ENCODE measurements around the gene ABHD15.
A peak's percentile ranks its signal among the peaks of the same experiment; 100 is the strongest.

ABHD15 gene

DNA sequence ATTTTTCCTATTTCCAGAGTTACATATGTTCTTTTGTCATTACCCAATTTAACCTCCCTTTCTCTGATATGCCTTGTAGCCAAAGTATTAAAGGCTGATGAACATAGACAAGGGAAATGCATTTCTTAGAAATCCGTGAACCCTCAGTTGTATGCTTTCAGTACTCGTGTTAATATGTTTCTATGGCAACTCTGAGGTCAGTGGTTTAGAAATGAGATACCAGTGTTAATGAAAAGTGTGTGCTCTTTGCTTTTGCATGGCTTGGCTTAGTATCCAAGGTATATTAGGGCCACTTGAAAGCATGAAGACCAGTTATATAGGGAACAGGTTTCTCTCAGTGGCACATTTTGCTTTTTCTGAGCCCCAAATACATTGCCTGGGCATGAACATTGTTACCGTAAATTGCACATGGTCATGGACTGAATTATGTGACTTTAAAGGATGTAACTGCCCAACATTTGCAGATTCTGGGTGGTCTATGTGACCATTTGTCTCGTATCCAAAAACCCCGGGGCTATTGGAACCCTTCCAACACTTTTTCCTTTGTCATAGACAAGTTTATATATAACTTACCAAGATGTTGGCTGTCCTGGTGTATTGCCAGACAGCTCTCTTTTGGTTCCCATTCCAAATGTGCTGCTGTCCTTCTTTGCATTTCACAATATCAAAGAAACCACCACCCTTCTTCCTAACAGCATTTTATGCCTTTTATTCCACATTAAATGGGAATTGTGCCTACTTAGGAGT is 17.5 kb downstream of the ABHD15 start:
- peak; percentile 80 for FAIRE-seq

DNA sequence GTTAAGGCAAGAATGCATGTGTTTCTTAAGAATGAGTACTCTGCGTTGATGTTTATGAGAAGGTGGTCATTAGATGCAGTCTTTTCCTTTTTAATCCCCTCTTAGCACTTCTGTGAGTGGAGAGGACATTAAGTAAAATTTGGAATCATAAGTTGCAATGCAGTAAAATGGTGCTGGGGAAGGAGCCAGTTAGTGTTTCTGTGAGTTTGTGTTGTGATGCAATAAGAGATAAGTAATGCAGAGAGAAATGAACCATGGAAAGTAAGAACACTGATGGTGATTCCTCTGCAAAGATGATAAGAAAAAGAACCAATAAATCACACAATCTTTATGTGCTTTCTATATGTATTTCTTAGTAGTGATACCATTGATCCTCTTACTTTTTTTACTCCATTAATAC is 20.0 kb downstream of the ABHD15 start:
- no peak for DNase-seq (ENCODE audit: extremely low spot score, insufficient read length, low read depth)
- no peak for FAIRE-seq

More for the DNA sequence above, 17.5 kb downstream of the ABHD15 start:
- DNase-seq (ENCODE audit: extremely low spot score, insufficient read length, low read depth) = no peak

DNA sequence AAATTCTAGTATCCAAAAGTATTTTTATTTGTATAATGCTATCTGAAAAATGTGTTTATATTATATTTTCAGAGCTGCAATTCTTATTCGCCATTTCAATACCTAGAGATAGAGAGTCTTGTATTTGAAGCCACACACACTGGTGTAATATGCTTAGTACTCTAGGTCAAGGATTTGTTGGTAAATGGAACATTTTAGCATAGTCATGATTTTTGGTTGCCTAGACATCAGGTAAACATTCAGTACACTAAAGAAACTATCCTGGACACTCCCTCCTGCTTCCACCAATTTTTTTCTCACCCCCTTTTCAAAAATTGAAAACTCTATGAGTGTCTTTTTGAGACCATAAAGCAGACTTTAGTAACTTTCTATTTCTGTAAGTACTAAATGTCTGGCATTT is 20.8 kb downstream of the ABHD15 start:
- no peak for DNase-seq (ENCODE audit: extremely low spot score, insufficient read length, low read depth)
- FAIRE-seq = no peak

DNA sequence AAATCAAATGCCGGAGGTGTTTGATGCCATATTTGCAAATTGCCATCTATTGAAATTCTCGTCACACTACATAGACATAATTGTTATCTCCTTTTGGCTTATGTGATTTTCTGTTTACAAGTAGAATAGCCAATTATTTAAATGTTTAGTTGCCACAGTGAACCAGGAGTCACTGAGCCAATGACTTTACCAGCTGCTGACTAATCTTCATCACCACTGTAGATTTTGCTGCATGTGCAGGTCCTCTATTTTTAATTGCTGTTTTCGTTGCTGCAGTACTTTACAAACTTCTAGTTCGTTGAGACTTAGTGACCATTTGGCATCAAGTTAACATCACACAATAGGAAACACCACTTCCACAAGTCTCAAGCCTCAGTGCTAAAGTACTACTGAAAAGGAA is 22.8 kb downstream of the ABHD15 start:
- DNase-seq (ENCODE audit: extremely low spot score, insufficient read length, low read depth) (no peak), FAIRE-seq (no peak)

DNA sequence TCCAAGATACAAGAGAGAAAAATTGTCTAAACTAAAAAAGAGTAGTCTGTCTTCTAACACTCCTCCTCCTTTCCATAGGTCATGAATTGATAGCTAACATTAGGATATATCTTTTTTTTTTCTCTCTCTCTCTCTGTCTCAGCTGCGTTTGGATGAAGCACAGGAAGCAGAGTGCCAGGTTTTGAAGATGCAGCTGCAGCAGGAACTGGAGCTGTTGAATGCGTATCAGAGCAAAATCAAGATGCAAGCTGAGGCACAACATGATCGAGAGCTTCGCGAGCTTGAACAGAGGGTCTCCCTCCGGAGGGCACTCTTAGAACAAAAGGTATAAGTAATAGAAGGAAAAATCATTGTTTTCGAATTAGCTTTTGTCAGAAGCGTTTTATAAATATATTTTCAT is 32.9 kb downstream of the ABHD15 start:
- FAIRE-seq = no peak
- DNase-seq (ENCODE audit: extremely low spot score, insufficient read length, low read depth) = no peak

DNA sequence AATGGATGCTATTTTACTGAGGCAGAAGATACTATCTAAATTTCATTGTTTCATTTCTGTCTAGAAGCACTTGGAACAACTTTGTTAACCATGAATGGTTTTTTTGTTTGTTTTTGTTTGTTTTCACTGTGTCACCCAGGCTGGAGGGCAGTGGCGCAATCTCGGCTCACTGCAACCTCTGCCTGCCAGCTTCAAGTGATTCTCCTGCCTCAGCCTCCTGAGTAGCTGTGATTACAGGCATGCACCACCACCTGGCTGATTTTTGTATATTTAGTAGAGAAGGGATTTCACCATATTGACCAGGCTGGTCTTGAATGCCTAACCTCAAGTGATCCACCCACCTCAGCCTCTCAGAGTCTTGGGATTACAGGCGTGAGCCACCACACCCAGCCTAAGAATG is 40.5 kb downstream of the ABHD15 start:
- no peak for DNase-seq (ENCODE audit: extremely low spot score, insufficient read length, low read depth)
- FAIRE-seq = no peak

DNA sequence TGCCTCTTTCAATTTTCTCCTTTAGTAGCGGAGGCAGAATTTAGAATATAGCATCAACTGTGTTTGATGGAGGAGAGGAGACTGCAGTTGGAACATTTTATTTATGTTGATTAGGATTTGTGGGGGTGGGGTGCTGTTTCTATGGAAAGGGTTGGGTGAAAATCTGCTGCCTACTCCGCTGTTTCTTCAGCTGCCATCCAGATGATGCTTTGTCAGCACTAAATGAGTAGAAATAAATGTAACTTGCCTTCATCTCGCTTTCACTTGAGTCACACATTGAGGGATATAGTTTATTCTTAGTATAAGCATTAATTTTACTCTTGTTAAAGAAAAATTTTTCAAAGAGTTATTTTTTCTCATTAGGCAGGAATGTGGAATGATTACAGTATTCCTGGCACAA is 42.1 kb downstream of the ABHD15 start:
- DNase-seq (ENCODE audit: extremely low spot score, insufficient read length, low read depth) (no peak), FAIRE-seq (no peak)

DNA sequence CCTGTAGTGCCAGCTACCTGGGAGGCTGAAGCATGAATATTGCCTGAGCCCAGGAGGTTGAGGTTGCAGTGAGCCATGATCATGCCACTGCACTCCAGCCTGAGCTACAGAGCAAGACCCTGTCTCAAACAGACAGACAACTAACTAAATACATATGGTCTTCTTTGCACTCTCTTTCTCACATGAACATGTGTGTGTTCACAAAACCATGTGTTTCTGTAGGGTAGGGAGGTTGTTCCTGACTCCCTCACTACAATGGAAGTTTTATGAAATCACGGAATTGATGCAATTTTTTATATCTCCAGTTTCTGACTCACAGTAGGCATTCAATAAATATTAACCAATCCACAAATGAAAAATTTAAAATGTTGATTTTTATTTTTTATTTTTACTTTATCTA is 48.5 kb downstream of the ABHD15 start:
- FAIRE-seq = no peak
- DNase-seq (ENCODE audit: extremely low spot score, insufficient read length, low read depth) = no peak

DNA sequence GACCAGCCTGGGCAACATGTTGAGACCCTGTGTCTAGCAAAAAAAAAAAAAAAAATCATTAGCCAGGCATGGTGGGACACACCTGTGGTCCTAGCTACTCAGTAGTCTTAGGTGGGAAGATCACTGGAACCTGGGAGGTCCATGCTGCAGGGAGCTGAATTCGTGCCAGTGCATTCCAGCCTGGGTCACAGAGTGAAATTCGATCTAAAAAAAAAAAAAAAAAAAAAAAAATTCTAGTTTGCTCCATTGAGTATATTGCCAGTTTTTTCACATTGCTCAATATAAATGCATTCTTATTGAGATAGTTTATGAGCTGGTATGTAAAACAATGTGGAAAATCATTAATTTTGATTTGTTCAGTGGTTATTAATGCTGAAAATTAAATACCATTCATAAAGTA is 52.0 kb downstream of the ABHD15 start:
- DNase-seq (ENCODE audit: extremely low spot score, insufficient read length, low read depth) (no peak), FAIRE-seq (no peak)

DNA sequence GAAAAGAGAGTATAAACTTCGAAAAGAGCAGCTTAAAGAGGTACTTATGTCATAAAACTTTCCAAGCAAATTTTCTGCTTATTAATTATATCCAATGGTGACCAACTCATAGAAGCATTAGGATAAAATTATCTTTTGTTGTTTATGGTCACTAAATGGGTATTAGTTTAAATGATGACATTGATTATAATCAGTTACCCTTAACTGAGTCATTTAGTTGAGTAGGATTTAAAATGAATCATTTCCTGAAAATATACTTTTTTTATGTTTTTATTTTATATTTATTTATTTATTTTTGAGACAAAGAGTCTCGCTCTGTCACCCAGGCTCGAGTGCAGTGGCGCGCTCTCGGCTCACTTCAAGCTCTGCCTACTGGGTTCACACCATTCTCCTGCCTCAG is 55.9 kb downstream of the ABHD15 start:
- DNase-seq (ENCODE audit: extremely low spot score, insufficient read length, low read depth) (no peak), FAIRE-seq (no peak)
